Muscle layer of colon (tissue), 2 donors: ENCODE data around the gene MCM3AP.

ENCODE experiments used
- H3K27ac ChIP-seq: one replicate; pipeline ENCODE4 v1.7.0; 2013; ENCODE audit warnings: low read depth, mild to moderate bottlenecking, low read length, moderate library complexity
- H3K27me3 ChIP-seq, 2 donors: one replicate each; pipeline ENCODE4 v1.7.0; 2013; ENCODE audit warnings: low read length in 2 of 2, mild to moderate bottlenecking in 2 of 2; ENCODE audit not compliant: insufficient read depth in 2 of 2, control insufficient read depth in 1 of 2
- H3K36me3 ChIP-seq: one replicate; pipeline ENCODE4 v1.7.0; 2013; ENCODE audit warnings: mild to moderate bottlenecking, low read length; ENCODE audit not compliant: insufficient read depth
- H3K4me1 ChIP-seq: one replicate; pipeline ENCODE4 v1.7.0; 2013; ENCODE audit warnings: mild to moderate bottlenecking, low read length; ENCODE audit not compliant: insufficient read depth
- H3K4me3 ChIP-seq, 2 donors: one replicate each; pipeline ENCODE4 v1.7.0; 2013; ENCODE audit warnings: low read length in 2 of 2, low read depth in 1 of 2, mild to moderate bottlenecking in 1 of 2, moderate library complexity in 1 of 2
- H3K9ac ChIP-seq: one replicate; pipeline ENCODE4 v1.7.0; 2013; ENCODE audit warnings: low read length
- H3K9me3 ChIP-seq: one replicate; pipeline ENCODE4 v1.7.0; 2013; ENCODE audit warnings: mild to moderate bottlenecking, low read length
- donor health status: abdominal sarcoma.
- donor health status: Adenocarcinoma of cecum.

Gene MCM3AP

DNA sequence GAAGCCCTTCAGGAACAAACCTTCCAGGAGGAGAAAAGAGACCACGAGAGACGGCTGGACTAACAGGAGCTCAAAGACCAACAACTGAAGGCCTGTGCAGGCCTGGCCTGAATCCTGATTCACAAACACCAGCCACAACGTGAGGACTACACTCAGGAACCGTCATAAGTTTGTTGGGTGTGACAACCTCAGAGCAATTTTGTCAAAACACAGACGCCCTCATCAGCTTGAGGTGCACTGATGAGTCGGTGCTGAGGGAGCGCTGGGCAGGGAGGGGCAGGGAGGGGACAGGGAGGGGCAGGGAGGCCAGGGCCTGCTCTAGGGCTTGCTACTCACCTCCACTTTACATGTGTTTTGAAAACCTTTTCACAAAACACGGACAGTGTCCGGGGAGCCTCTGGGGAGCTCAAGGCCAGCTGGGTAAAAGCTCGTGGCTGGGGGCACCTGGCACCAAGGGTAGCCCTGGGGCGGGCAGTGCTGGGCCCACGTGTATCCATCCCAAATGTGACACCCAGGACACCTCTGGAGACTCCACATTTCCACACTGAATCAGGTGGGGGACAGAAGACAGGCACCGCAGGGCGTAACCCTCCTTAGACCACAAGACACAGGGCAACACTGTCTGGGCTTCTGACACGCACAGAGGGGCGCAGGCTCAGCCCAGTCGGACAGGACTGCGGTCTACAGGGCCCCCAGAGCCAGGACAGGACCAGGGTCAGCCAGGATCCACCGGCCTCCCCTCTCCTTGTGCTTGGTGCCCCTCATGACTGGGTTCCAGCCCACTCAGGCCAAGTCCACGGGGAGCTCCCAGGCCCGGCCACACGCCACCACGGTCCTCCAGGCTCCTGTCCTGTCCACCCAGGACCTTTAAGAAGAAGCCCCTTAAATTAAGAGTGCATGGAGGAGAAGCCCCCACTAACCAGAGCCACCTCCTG, 73.4 kb downstream of the MCM3AP start:
- Histone ChIP-seq H3K27ac (no peak overlapping the region), H3K4me3 (no peak overlapping the region), H3K9ac (no peak overlapping the region), H3K36me3 (peaks cover 41% of the 10 kb centered on the region), H3K9me3 (no peaks in the 10 kb centered on the region), H3K27me3 (no peaks in the 10 kb centered on the region), H3K4me1 (no peaks in the 10 kb centered on the region)

DNA sequence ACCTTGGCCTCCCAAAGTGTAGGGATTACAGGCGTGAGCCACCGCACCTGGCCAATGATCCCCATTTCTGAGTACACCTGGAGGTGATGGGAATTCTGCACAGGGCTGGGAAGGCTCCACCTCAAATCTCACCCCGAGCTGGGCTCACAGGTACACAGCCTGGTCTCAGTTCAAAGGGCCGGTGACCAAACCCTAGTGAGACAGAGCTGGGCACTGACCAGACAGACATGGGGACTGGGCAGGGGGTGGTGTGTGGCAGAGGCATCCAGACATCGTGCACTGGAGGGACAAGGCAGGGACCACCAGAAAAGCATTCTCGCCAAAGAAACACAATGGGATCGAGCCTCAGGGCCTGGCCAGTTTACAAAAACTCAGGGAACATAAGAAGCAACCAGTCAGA, 74.0 kb downstream of the MCM3AP start:
- Histone ChIP-seq H3K27me3 (no peaks in the 10 kb centered on the region), H3K9ac (no peak overlapping the region), H3K4me1 (no peaks in the 10 kb centered on the region), H3K27ac (no peak overlapping the region), H3K36me3 (peaks cover 46% of the 10 kb centered on the region), H3K4me3 (no peak overlapping the region), H3K9me3 (no peaks in the 10 kb centered on the region)

DNA sequence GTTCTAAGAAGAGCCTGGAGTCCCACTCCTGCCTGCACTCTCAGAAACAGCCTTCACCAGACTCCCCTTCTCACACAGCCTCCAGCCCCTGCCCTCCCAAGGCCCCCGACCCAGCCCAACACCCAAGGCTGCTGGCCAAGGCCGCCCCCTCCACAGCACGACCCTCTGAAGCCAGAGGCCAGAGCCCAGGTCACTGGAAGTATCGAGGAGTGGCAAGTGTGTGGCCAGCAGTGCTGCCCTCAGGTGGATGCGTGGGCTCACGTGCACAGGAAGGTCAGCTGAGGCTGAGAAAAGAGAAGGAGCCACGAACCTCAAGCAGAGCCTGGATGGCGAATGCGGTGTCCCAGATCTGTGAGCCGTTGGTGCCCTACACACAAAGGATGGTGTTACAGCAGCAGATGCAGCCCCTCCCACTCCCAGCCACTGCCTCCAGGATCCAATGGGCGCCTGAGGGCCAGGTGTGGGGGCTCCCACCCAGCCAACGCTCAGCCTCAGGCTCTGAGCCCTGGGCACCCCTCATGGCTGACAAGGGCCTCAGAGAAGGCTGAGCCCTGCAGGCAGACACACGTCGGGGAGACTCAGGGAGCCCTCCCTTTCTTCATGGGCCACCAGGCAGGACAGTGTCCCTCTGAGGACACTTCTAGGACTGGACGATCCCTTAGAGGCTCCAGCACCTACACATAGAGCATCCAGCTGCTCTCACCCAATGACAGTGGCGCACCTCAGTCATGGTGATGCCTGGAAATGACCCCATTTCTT, 74.9 kb downstream of the MCM3AP start:
- Histone ChIP-seq H3K36me3 (peaks cover 54% of the 10 kb centered on the region), H3K9me3 (no peaks in the 10 kb centered on the region), H3K9ac (no peak overlapping the region), H3K27ac (no peak overlapping the region), H3K27me3 (no peaks in the 10 kb centered on the region), H3K4me3 (no peak overlapping the region), H3K4me1 (no peaks in the 10 kb centered on the region)

DNA sequence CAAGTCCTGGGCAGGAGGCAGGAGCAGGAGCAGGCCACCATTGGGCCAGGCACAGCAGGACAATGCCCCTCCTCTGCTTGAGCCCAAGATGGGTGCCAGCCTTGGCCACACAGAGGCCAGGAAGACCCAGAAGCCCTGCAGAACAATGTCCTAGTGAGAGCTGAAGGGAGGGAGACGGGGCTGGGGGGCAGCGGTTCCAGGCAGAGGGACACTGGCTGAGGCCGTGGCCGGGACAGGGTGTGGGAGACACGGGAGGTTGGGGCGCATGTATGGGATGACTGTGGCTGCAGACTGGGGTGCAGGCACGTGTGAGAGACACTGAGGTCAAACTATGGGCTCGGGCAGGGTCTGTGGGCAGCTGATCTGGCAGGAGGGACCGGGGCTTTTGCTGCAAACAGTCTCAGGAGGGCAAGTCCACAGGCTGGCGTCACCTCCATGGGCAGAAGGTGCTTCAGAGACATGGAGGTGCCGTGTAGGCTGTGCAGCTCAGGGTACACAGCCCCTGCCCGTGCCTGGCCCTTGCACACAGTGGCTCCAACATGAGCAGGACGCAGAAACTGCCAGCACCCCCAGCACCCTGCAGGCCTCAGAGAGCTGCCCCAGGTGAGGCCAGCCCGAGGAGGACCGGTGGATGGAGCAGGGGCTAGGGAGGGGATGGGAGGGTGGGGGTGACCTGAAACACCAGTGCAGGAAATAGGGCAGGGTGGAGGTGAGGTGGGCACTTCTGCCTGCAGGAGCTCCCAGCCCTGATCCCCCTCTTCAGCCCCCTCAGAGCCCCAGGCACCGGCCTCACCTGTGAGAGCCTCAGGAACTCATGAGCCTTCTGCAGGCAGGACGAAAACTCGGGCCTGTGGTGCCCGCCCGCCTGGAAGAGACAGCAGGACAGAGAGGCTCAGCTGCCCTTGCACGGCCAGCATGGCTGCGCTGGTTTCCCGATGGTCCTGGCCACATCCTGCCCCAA, 76.4 kb downstream of the MCM3AP start:
- no peaks in the 10 kb centered on the region for H3K4me1 ChIP-seq
- no peak overlapping the region for H3K27ac ChIP-seq
- no peak overlapping the region for H3K9ac ChIP-seq
- no peaks in the 10 kb centered on the region for H3K27me3 ChIP-seq
- H3K9me3 ChIP-seq = no peaks in the 10 kb centered on the region
- H3K4me3 ChIP-seq = no peak overlapping the region
- peaks cover 48% of the 10 kb centered on the region for H3K36me3 ChIP-seq

DNA sequence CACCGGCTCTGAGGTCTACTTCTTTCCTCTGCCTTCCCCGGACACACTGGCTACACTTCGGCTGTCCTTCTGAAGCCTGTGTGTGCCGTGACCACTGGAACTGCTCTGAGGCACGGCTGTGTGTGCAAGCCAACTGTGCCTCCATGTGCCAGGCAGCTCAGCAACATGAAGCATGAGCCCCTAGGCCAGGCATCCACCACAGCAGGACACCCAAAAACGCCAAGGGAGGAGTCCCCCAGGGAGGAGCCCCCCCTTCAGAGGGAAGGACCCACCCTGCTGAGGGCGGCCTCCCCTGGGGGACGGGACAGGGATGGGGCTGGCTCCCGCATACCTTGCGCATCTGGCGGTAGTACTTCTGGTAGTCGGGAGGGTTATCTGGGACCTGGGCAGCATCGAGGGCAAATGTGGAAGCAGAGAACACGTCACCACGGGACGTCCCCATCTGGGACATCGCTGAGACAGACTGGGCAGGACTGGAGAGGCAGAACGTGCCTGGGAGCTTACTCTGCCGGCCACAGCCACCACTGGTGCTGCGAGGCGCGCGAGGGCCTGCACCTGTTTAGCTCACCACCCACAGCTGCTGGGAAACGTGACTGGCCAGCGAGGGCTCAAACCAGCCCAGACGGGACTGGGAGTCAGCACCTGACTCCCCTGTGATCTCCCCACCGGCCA, 77.4 kb downstream of the MCM3AP start:
- H3K9ac ChIP-seq = no peak overlapping the region
- H3K27me3 ChIP-seq = no peaks in the 10 kb centered on the region
- no peak overlapping the region for H3K4me3 ChIP-seq
- no peaks in the 10 kb centered on the region for H3K4me1 ChIP-seq
- no peak overlapping the region for H3K27ac ChIP-seq
- H3K36me3 ChIP-seq = peaks cover 48% of the 10 kb centered on the region
- H3K9me3 ChIP-seq = no peaks in the 10 kb centered on the region

DNA sequence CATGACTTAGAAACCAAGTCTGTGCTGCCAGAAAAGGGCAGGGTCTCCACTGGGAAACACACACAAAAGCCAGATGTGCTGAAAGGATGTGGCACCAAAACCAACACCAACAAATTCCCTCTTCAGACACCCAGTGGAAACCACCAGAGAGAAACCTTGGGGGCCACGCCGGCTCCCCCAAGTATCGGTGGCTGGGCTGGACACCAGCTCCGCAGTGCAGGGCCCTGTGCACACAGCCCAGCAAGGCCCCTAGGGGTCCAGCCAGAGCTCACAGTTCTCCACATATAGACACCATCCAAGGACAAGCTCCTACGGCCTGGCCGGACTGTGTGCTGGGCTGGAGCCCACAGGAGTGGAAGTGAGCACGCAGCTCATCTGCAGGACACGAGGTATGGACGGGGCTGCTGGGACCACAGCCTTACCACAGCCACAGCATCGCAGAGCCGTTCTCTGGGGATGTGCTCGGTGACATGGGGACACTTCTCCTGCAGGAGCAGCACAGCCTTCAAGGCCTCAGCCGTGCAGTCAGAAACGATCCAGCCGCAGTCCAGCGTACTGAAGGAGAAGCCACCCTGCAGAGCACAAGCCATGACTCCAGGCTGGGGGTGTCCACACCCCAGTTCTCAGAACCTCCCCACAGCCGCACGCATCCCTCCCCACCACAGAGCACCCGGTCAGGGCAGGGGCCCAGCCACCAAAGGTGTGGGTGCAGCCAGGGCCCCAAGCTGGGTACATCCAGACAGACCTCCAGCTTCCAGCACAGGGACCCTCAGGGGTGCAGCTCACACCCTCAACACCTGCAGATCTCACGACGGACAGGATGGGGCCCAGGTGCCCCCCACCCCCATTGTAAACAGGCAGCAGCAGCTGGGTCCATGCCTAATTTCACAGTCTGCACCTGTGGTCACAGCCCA, 78.1 kb downstream of the MCM3AP start:
- H3K27ac ChIP-seq = no peak overlapping the region
- peaks cover 40% of the 10 kb centered on the region for H3K36me3 ChIP-seq
- H3K9me3 ChIP-seq = no peaks in the 10 kb centered on the region
- no peaks in the 10 kb centered on the region for H3K27me3 ChIP-seq
- H3K4me3 ChIP-seq = no peak overlapping the region
- no peaks in the 10 kb centered on the region for H3K4me1 ChIP-seq
- H3K9ac ChIP-seq = no peak overlapping the region

DNA sequence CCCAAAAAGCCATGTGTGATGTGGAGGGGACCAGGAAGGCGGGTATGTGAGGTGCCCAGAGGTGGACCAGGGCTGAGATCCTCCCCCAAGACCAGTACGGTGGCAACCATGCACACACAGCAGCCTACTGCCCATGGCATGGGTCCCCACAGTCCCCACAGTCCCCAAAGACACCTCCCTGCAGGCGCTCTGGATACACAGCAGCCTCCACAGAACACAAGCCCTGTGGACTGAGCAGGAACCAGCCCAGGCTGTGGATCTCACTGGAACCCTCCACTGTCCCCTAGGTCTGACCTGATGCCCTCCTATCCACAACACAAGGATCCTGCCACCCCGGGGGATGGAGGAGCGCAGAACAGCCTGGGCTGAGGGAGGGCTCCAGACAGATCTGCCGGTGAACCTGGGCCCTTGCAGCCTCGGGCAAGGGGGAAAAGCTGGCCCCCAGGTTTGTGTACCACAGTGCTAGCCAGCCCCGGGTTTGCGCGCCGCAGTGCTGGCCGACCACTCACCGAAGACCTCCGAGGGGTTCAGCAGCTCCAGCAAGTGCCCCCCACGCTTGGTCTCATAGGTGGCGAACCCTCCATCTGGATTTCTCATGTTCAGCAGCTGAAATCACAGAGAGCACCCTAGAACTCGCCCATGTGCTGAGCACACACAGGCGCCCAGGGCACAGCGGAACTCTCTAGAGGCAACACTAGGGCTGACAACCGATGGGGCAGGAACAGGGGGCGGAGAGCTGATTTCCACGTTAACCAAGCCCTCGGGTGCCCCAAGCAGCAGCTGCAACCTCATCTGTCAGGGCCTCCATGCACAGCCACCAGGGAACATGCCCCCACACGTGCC, 79.0 kb downstream of the MCM3AP start:
- Histone ChIP-seq H3K27me3 (no peaks in the 10 kb centered on the region), H3K9ac (no peak overlapping the region), H3K4me3 (no peak overlapping the region), H3K27ac (no peak overlapping the region), H3K9me3 (no peaks in the 10 kb centered on the region), H3K36me3 (peaks cover 31% of the 10 kb centered on the region), H3K4me1 (no peaks in the 10 kb centered on the region)

DNA sequence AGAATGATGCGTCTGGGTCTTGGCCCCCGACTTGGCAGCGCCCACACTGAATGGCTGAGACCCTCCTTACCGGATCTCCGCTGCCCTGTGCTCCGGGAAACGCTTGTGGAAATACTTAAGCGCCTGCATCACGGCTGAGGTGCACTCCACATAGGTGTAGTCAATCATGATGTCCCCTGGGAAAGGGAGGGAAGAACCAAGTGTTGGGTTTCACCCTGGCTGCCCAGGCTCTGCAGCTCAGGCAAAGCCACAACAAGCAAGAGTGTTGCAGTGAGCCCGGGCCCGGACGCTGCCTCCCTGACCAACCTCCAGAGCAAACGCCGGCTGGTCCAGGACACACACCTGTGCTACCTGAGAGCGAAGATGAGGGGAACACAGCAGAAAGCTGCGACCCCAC, 79.6 kb downstream of the MCM3AP start:
- Histone ChIP-seq H3K27me3 (no peaks in the 10 kb centered on the region), H3K27ac (no peak overlapping the region), H3K9me3 (no peaks in the 10 kb centered on the region), H3K4me1 (no peaks in the 10 kb centered on the region), H3K36me3 (peaks cover 31% of the 10 kb centered on the region), H3K4me3 (no peak overlapping the region), H3K9ac (no peak overlapping the region)

DNA sequence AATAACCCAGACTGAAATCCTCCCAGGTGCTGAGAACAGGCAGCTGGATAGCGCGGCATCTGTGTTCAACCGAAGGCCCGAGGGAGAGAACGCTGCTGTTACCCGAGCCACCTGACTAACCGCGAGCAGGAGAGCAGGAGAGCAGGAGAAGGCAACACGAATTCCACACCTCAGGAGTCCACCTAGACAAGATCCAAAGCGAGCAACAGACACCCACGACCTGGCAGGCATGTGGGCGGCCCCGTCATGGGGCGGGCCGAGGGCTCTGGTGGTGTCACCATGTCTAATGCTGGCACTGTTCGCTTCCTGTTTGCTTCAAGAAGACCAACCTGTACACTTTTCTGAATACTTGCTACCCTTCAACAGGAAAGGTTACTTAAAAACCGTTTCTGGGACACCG, 80.2 kb downstream of the MCM3AP start:
- no peak overlapping the region for H3K4me3 ChIP-seq
- H3K9ac ChIP-seq = no peak overlapping the region
- no peaks in the 10 kb centered on the region for H3K27me3 ChIP-seq
- no peaks in the 10 kb centered on the region for H3K9me3 ChIP-seq
- peaks cover 33% of the 10 kb centered on the region for H3K36me3 ChIP-seq
- H3K4me1 ChIP-seq = no peaks in the 10 kb centered on the region
- no peak overlapping the region for H3K27ac ChIP-seq
